ENCODE data around the gene POTED. TPM values are rescaled to one million over a fixed set of nuclear protein-coding genes. Genes with fewer than 3 reads are reported as not detected.
"Not testable (repeated sequence)": the region's sequence is repeated elsewhere in the genome, so short reads cannot be mapped to it uniquely, and the experiment has no call there.

POTED gene
- not detected for polyA plus RNA-seq (2012; ENCODE audit: low read depth, missing spikeins)

- not testable (repeated sequence) for FAIRE-seq; DNase-seq (ENCODE audit: insufficient read length, low spot score)
Observed at GRCh38 chr21:13609477-13609876, at the start of gene POTED. POTED (plus strand) TSS chr21:13609777; CDS start chr21:13610229, 452 bp downstream.

- FAIRE-seq; DNase-seq (ENCODE audit: insufficient read length, low spot score): not testable (repeated sequence)
Observed at GRCh38 chr21:13650101-13650500, 40.5 kb downstream of the POTED start.

GRCh38 chr21:13651746-13652145 lies 42.2 kb downstream of the POTED start:
- FAIRE-seq; DNase-seq (ENCODE audit: insufficient read length, low spot score): not testable (repeated sequence)
